Amniotic epithelial cell (primary cell): Measurements from ENCODE around the gene WNT7B.
A peak's percentile ranks its signal among the peaks of the same experiment; 100 is the strongest.

ENCODE experiments used
- DNase-seq: peaks from one replicate; pipeline ENCODE4 v3.0.0-alpha.2; 2010; ENCODE audit warnings: low read depth

WNT7B gene

DNA sequence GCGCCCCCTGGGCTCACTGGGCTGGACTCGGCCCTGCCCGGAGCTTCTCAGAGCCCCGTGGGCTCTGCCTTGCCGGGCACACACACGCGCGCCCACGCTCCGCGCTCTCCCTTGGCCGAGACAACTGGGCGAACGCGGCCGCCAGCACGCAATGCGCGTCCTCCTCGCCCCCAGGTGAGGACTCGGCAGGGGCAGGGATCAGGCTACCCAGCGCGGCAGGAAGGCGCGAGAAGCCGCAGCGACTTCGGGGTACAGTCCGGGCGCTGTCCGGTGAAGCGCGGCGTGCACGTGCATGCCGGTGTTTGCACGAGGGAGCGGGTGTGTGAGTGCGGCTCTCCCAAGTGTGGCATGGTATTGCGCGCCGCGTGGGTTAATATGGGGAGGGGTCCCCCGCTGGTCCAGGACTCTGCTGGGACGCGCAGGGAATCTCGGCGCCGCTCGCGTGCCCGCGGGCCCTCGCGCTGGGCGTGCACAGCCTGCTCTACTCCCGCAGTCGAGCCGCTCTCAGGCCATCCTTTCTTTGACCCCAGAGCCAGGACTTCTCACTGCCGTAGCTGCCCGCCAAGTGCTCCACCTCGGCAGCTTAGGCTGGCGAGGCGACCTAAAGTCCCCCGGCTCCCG, 5.4 kb downstream of the WNT7B start:
- no peak for DNase-seq

DNA sequence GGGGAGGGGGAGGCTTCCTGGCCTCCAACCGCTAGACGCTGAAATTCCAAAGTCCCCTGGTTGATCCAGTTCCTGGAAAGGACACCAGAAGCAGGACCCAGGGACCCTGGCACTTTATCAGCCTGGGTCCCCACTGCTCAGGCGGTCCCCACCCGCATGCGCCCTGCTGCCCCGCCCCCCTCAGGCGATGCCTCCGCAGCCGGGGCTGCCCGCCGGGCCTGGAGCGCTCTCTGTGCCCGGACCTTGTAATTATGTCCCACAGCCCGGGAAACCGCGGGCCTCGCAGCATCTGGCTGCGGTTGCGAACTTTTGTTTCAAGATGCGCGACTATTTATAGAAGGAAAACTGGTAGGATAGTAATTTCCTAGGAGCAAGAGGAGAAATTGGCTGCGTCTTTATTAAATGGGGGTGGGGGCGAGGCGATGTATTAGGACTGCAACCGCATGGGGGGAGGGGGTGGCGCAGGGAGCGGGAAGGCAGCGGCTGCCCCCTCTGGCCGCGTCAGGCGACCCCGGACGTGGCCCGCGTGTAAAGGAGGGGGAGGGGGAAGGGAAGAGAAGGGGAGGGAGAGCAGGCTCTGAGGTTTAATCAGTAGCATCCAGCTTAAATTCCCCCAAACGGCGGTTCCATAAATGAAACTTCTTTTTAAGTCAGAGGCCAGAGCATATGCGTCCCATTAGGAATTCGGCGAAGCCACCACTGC, 6.1 kb downstream of the WNT7B start:
- DNase-seq, result no peak

DNA sequence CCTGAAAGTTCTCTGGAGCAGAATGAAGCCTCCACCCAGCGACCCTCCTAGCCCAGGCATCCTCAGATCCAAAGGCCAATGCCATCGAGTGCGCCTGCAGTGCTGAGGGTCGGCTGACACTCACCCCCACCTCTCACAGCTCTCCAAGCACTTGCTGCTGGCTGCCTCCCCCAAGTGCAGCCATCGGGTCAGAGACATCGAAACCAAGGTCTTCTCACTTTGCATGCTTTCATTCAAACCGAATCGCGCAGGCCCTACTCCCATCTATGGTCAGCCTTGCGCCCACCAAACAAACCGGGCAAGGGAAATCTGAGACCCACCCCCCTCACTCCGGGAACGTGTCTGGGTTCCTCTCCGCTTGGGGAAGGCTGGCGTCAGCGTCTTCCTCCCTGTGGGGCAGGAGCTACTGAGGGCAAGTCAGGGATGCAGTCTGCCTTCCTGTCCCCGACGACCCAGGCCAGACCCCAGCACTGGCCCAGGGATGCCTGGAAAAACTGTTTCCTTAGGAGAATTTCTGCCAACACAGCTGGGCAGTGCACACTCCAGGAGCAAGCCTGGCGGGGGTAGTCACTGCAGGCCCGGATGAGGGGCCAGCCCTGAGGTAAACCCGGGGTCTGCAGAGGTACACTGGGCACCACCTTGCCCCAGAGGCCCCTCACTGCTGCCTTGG, 7.0 kb downstream of the WNT7B start:
- DNase-seq, result no peak

DNA sequence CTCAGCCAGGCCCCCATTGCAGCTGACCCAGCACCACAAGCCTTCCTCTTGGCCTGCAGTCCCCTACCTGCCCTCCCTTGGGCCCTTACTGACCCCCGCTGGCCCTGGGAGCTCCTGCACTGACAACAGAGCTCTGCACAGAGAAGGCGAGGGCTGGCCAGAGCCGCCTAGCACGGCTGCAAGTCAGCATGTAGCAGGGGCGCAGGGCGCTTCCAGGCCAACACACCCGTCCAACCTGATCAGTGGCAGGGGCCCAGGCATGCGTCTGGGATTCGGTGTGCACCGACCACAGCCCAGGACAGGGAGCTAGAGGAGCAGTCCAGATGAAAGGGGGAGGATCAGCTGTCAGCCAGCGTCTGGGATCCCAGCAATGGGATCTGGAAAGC, 7.6 kb downstream of the WNT7B start:
- peak; percentile 10 for DNase-seq

DNA sequence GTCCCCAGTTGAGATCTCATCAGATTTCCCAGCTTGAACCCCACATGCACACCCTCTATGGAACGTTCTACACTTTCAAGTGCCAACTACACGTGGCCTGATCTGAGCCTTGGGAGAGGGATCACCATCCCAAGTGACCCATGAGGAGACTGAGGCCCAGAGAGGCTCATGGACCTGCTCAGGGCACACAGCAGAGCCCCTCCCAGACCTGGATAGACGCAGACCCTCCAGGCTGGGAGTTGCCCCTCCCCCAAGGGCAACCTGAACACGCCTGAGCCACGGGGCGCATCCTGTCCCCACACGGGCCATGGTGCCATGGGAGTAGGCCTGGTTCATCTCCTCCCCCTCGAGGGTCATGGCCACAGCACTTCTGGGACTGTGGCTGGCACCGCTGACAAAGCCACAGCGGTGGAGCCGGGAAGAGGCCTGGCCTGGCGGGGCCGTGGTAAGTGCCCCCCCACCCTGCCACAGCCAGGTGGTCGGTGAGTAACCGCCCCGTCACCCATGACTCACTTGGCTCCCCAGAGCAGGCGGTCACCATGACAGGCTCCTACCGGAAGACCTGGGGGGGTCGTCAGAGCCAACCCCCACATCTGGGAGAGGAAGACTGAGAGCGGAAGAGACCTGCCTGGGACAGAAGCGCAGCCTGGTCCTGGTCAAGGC, 8.1 kb downstream of the WNT7B start:
- DNase-seq, result peak; percentile 36

DNA sequence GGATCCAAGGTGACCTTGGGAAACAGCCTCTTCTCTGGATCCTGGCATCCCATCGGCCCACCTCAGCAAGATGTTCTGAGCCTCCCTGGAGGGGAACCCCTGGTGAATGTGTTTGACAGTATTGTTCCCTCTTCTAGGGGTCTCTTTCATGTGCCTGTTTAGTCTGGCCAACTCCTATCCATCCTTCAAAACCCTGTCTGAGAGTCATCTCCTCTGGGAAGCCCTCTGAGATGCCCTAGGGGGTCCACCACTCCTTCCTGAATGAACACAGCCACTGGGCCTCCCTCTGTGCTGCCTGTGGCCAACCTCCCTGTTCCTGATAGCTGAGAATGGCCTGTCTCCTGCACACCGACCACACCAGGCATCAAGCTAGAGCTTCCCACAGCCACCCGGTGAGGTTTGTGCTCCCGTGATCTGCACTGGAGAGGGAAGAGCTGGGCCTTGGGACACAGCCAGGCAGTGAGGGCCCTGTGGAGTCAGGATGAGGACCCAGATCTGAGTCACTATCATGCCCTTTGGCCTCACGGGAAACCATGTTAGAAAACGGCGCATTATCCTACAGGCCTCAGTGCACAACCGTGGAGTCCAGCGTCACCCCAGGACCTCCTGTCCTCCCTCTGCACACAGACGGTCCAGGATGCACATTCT, 8.8 kb downstream of the WNT7B start:
- no peak for DNase-seq

DNA sequence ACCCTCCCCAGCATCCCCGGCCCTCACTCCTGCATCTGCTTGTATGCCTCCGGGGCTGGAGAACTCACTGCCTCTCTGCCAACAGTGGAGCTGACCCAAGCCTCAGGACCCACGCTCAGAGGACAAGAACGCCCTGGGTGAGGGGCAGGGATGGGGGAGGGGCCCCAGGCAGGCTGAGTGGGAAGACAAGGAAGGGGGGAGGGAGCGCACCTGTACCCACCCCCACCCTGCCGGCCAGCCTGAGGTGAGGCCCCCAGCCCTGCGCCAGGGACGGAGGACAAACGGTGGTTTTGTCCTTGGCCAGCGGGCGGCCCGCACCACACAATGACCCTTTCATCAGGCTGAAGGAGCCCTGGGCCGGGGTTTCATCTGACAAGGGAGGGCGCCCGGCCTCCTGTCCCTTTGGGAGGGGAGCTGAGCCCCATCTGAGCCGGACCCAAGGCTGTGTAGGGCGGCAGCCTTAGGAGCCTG, 10.0 kb downstream of the WNT7B start:
- no peak for DNase-seq

DNA sequence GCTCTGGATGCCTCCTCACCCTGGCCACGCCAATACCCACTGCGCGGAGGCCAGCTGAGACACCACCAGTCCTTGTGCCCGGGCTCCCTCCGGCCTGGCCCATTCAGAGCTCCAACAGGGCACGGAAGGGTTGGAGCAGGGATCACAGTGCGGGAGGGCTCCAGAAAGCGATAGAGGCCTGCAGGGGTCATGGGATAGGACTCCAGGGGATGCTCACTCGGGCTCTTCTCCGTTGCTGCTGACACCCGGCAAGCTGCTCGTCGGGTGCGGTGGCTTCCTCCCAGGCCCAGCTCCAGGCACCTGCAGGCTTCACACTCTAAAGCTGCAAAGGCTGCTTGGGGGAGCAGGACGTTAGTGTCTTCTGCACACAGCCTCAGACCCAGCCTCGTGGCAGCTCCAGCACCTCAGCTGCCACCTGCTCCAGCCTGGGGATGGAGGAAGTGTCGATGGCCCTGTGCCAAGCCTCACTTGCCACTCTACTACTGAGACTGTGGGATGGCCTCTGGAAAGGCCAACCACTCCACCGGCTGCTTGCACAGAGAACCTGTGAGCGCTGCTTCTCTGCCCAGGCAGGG, 10.6 kb downstream of the WNT7B start:
- no peak for DNase-seq

DNA sequence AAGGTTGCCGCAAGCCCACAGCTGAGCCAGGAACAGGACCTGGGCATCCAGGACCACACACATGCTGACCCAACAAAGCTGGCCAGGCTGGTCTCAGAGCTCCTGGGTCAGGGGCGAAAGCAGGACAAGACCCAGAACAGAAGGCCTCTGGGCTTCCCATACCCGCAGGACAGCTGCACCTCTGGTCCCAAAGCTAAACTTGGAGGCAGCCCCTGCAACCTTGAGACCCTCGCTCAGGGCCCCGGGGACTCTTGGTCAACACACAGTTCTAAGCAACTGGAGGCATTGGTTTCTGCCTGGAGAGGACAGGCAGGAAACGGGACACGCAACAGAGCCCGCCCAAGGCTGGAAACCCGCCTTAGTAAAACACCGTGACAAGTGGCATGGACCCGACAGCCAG, 11.4 kb downstream of the WNT7B start:
- no peak for DNase-seq

DNA sequence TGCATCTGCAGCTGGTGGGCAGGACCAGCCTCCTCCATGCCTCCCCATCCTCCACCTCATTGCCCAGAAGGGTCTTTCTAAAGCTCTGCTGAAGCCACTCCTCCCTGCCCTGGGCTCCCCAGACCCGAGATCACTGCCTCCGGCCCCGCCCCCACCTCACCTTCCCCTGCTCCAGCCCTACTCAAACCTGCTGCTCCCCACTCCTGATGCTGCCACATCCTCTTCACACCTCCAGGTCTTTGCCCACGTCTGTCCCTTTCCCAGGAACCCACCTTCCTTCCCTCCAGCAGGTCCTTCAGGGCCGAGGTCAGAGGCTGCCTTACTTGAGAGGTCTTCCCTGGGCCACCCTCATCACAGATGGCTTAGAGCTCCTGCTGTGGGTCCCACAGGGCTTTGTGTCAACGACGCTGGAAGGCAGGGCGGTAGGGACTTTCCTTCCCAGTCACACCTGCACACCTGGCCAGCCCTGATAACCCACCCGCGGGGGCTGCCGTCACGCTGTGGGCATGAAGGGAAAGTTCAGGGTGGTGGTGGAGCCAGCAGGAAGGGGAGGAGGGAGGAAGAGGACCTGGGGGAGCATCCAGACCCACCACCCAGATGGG, 11.9 kb downstream of the WNT7B start:
- no peak for DNase-seq

DNA sequence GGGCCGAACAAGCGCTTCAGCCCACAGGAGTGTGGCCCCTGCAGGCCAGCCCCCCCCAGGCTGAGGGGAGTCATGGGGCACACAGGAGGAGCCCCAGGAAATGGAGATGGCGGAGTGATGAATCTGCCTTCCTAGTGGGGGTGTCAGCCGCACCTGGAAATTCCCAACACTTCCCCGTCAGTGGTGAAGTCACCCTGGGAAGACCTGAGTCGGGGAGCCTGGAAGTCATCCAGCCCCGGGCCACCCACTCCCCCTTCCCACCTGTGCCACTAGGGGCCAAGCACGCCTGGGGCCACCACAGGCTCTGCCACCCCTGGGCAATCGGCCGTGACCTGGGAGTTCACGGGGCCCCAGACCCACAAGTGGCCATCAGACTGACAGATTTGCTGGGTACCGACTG, 12.6 kb downstream of the WNT7B start:
- DNase-seq, result no peak

DNA sequence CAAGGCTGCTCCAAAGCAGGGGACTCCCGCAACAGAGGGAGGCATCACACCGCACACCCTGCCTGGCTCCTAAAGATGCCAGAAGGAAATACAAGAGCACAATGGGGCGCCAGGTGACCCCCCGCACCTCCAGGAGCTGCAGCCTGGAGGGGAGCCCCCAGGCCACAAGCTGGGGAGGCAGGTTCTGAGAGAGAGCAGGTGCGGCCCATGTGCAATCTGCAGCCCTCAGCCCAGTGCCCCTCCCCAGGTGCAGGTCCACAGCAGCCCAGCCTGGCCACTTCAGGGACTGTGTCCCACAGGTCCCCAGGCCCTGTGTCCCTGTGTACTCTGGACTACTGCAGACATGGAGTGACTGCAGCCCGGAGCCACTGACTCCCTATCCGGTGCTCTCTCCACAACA, 13.1 kb downstream of the WNT7B start:
- DNase-seq, result no peak

DNA sequence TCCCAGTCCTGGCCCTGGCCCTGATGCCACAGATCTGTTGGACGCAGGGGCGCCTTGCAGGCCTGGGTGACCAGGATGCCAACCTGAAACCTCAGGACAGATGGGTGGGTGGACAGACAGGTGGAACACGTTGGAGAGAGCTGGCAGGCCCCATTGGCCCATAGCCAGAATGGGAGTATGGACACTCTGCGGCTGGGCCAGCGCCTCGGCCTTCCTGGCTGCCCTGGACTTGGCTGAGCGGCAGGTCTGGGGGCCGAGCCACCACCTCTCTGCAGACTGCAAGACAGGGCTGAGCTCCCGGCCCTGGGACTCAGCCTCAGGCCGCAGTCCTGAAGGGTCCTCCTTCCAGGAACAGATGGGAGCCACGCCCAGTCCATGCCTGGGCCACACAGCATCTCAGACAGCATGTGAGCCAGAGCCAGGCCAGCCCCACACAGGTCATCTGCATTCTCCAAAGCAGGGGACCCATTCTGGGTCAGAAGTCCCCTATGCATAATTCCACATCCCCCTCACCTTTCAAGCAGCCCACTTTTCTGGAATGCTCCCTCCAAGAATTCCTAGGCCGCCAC, 14.1 kb downstream of the WNT7B start:
- DNase-seq, result no peak

DNA sequence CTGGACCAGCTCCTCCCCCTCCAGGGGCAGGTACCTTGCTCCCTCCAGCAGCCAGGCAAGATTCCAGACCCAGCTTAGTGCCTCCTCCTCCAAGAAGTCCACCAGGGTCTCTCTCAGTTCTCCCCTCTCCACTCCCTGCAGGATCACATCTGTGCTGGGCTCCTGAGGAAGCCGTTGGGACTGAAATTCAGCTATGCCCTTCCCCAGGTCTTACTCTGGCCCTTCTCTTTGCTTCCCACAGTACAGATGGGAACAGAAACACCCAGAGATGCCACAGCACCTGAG, 14.6 kb downstream of the WNT7B start:
- no peak for DNase-seq

DNA sequence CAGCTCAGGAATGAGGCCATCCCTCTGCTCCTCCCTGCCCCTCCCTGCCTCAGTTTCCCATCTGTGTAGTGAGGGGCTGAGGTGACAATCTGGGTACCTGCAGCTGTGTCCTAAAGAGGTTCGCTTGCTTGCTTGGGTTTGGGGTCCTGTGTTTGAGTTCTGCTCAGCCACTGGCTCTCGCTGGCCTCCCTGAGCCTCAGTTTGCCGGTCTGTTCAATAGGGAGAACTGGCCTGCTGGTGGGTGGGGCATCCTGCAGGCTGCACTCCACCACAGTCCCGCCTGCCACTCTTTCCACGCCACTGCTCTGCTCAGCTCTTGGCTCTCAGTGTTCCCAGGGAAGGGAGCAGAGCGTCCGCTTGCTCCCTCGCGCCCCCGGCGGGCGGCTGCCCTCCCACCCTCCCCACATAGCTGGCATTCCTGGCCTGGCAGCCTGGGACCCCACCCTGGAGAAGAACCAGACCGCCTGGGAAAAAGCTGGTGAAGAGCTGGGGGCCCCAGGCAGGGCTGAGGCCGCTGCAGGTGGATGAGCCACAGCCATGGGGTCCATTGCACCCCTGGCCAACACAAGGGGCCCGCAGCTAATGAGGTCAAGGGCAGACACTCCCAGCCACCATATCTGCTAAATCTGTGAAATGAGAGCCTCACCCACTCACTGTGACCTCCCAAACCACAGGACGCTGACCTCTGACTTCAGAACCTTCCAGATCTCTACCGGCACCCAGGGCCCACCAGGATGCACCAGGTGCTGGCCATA, 15.1 kb downstream of the WNT7B start:
- no peak for DNase-seq

DNA sequence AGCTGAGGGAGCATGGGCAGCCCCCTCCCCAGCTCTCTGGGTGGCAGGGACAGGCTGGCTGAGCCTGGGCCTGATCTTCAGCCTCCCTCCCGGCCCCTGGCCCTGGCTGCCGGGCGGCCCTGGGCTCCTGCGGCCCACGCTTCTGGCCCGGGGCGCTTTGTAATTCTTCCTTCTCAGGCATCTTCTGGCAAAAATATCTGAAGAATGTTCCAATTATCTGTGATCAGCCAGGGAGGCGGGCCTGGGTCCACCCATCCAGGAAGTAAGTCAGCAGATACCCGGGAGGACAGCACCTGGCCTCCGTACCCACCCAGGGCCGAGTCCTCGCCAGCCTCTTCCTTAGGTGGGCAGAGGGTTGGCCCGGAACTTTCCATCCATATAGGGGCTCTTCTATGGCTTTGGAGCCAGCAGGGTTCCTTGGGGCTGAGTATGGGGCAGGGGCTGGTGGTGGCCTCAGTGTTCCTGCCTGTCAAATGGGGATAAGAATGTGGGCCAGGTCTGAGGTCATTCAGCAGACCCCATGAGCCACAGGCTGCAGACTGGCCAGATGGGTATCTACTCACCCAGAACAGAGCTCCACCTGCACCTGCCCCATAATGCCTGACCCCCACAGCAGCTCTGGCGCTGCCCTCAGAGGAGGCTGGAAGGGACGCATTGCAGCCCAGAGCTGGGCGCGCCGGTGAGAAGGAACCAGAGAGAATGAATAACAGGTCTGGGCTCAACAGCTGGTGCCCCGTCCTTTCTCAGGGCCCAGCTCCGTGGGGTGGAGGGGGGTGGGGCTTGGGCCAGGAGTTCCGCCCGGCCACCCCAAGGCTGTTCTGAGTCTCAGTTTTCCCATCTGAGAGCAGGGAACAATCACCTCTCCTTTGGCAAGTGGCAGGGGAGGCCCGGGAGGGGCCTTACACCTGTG, 16.2 kb downstream of the WNT7B start:
- DNase-seq, result no peak

DNA sequence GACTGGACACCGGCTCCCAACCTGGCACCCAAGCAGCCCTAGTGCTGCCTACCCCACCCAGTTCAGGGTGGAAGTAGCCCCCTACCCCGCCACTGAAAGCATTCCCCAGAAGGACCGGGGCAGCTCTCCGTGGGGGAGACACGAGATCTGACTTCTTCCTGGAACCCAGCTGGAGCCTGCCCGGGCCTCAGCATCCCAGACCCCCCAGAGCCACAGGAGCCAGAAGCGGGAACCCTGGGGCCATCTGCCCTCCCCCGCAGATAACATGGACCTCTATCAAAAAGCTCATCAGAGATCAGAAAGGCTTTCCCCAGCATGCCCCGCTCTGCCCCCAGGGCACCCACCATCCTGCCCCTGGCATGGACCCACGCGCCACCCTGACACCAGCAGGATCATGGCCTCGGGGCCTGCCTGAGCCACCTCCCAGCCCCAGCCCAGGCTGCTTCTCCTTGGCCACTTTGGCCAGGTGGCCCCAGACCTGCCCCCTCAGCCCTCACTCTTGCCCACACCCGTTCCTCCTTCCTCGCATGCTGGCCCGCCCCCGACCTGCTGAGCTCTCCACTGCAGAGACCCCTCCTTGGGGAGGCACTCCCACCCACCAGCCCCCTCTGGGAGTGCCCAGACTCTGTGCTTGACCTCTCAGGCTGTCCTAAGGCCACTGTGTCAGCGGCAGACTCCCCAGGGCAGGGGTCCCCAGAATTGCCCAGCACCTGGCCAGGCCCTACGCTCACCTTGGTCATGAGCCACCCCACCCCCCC, 17.1 kb downstream of the WNT7B start:
- no peak for DNase-seq

DNA sequence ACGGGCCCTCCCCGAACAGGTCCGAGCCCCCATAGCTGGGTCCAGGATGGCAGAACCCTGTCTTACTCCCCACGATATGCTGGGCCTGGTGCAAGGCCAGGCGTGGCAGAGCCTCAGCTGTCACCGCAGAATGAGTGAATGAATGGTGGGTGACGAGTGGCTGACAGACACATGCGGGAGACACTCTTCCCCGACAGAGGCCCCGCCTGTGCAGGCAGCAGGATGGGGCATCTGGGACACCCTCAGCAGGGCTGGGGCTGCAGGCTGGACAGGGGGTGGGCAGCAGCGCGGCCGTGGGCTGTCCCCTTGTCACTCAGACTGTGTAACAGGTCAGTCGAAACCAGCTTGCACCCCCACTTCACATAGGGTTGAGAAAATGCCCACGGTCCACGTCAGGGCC, 18.0 kb downstream of the WNT7B start:
- no peak for DNase-seq

DNA sequence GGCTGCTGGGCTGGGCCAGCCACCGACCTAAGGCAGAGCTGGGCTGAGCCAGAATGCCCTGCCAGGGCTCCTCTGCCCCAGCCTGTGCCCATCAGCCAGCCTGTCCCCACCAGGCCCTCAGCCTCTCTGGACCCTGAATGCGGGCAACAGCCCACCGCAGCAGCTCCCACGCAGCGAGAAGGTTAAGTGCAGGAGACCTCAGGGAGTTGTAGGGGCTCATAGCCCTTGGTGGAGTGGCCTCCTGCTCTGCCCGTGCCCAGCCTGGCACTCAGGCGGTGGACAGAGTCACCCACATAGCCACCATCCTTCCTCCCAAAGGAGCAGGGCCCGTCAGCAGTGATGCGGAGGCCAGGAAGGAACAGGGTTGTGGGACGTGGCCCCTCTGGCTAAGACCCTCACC, 19.1 kb downstream of the WNT7B start:
- no peak for DNase-seq
